ENCODE measurements around the gene CHCHD10.
A peak's percentile ranks its signal among the peaks of the same experiment; 100 is the strongest.

CHCHD10 gene

DNA sequence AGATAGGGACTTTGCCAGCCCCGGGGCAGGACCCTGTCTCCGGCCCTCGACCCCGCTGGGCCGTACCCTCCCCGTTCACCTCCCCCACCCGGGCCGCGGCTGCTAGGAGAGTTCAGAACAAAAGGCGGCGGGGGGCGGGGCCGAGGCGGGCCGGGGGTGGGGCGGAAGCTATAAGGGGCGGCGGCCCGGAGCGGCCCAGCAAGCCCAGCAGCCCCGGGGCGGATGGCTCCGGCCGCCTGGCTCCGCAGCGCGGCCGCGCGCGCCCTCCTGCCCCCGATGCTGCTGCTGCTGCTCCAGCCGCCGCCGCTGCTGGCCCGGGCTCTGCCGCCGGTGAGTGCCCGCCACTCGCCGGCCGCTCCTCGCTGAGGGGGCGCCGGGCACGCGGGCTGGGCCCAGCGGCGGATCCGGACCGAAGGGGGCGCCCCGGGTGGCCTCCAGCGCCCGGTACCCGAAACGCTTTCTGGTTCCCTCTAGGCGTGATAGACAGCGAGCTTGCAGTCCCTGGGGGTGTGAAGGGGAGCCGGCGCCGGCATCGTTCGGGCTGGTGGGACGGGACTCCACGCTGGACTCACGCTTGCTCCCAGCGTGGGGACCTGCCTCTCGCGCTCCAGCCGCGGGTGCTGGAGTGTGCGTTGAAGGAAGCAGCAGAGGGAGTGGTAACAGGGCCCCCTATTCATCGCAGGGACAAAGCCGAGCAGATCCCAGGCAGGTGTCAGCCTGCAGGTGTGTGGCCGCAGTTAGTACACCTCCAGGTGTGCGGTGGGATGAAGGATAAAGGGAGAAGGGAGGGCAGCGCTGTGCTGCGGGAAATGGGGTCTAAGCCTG lies 5.1 kb upstream of the CHCHD10 start, which contains the start of gene MMP11:
Gene MMP11, plus strand, starts transcription at position 201 of the 825 bp plus-strand sequence. Its CDS starts 22 bp downstream, at position 223.
- no peak for DNase-seq (ENCODE audit: low read depth, low spot score)

DNA sequence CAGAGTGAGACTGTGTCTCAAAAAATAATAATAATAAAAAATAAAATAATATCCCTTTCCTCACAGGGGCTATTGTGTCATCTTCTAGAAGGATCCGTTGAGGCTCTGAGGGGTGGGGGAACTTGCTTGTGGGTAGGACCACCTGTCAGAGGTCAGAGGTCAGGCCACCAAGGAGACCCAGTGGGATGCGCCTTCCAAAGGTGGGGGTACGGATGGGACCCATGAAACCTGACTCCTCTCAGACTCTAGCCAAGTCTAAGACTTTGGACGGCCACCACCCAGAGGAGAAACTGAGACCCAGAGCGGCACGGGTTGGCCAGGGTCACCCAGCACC lies 4.5 kb upstream of the CHCHD10 start:
- no peak for DNase-seq (ENCODE audit: low read depth, low spot score)

DNA sequence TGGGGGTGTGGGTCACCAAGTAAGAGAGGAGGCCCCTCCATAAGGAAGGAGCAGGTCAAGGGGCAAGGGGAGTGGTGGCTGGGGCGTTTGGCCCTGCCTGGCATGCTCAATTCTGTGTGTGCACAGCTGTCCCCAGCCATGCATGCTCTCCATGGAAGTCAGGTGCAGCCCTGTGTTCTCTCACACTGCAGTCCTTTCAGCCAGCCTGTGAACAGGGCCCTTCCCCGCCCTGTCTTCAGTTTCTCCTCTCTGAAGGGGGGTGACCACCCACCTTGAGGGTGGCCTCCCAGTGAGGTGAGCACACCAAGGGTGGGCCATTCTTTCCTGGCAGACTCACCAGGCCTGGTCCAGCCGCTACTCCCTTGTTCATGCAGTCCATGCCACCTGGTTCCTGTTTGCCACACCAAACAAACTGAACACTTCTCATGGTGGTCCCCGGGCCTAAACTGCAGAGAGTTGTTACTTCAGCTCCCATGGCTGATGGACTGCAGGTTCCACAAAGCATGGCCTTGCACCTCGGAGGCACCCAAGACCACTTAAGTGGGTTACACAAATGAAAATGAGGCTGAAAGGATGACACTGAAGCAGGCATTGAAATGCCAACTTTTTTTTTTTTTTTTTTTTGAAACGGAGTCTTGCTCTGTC lies 1.7 kb upstream of the CHCHD10 start:
- DNase-seq (ENCODE audit: low read depth, low spot score) = no peak

DNA sequence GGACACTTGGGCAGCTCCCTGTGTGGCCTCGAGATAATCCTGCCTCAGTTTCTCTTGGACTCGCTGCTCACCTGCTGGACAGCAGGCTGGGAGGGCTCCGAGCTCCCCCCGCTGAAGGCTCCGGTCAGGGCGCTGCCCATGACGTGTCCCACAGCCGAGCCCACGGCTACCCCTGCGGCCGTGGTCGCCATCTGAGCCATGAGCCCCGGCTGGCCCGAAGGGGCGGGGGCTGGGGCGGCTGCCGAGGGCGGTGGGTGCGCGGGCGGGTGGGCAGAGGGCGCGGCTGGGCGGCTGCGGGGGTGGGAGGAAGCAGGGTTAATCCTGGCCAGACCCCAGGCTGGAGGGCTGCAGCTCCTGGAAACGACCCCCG lies 484 bp downstream of the CHCHD10 start:
- DNase-seq (ENCODE audit: low read depth, low spot score) = no peak

DNA sequence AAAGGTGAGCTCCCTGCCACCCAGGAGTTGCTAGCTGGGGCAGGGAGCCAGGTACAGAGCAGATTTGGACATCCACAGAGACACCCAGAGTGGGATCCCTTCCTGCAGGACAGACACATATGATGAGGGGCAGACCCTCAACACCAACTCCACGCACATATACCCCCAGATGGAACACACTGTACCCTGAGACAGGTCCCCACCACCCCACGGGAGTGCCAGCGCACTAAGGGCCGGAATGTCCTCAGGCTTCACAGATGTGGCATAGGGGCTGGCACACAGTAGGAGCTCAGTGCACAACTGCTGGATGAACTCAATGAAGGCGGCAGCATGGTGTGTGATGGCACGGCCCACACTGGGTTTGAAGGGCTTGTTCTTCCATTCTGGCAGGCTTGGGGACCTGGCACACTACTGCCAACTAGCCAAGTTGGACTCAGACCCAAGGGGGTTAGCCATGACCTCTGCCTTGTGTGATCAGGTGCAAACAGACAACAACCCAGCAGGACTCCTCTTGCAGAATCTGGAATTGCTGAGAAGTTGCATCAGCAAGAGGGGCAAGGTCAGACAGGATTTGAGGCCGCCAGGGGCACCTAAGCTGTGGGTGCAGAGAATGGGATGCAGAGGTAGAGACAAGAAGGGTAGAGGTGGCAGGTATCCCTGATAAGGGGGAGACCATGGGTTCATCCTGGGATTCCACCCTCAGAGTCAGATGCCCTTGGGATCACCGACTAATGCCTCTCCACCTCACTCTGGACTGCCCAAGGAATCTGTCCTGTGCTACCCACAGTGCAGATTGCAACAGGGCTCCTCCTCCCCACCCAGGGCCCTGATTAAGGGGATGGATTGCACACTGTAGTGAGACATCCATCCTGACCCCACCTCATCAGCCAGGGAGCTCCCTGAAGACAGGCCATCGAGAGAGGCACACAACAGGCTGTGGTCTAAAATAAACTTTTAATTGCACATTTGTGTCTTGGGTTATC lies 2.6 kb downstream of the CHCHD10 start:
- no peak for DNase-seq (ENCODE audit: low read depth, low spot score)

DNA sequence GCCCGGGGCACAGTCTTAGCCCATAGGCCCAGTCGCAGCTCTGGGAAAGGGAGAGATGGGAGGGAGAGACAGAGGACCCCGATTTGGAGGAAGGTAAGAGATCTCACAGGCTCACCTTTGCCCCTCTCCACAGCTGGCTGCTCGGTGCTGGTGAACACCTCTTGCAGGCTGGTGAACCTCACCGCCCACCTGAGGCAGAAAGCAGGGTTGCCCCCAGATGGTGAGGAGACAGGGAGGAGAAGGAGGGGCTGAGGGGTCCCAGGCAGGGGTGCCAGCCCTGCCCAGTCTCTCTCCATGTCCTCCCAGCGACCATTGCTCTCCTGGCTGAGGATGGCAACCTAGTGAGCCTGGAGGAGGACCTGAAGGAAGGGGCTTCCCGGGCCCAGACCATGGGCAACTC lies 3.8 kb downstream of the CHCHD10 start:
- DNase-seq (ENCODE audit: low read depth, low spot score) = no peak

DNA sequence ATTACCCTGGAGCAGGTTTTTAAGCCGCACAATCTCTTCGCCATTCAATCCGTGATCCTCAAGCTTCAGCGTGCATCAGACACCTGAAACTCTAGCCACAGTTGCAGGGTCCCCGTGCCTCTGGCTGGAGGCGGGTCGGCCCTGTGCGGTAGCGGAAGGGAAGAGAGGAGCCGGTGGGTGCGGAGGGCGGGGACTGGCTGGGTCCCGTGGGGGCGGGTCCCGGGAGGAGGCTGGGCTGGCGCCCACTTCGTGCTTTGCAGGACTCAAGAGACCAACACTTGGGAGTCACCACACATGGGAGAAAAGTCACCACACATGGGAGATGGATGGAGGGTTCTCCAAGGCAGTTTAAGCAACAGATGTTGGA lies 4.2 kb downstream of the CHCHD10 start:
- no peak for DNase-seq (ENCODE audit: low read depth, low spot score)

DNA sequence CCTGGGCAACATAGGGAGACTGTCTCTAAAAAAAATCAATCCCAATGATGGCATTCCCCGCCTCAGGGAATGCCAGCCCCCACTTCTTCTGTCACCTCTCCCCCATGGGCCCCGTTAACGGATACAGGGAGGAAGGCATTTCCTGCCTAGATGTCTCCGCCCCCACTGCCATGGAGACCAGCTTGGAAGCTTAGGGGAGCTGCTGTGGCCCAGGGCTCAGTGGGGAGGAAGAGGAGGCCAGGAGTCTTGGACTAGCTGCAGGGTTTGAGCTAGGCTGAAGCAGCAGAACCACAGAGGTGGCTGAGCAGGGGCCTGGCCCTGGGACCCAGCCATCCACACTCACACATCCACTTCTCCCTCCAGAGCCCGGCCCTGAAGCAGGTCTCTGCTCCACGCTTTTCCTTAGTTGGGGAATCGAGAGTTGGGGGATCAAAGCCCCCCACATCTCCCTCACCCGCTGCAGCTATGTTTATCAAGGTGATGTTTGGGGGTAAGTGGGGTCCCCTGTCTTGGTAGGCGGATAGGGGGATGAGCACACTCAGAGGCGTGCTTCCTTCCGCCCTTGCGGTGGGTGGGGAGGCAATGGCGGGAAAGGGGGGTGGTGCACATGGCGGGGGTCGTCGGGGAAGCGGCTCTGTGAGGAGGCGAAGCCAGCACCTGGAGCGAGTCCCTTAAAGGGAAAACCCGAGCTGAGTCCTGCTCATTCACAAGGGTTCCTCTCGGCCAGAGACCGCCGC lies 4.8 kb downstream of the CHCHD10 start, which contains the start of gene C22orf15:
Gene C22orf15, plus strand, starts transcription at position 149 of the 737 bp plus-strand sequence. Its CDS starts 317 bp downstream, at position 466.
- no peak for DNase-seq (ENCODE audit: low read depth, low spot score)

DNA sequence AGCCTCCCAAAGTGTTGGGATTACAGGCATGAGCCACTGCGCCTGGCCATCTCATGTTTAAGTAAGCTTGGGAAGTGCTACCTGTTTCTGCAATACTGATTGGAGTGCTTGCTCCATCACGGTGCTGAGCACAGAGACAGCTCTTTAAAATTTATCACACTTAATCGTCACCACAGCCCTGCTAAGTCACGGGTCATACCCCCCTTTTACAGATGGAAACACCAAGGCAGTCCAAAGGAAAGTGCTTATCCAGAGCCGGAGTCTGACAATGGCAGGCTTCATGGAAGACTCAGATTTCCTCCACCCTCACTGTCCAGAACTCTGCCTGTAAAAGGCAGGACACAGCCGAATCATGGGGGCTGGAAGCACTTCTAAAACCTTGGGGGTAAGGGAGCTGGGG lies 7.7 kb downstream of the CHCHD10 start:
- DNase-seq (ENCODE audit: low read depth, low spot score) = no peak

DNA sequence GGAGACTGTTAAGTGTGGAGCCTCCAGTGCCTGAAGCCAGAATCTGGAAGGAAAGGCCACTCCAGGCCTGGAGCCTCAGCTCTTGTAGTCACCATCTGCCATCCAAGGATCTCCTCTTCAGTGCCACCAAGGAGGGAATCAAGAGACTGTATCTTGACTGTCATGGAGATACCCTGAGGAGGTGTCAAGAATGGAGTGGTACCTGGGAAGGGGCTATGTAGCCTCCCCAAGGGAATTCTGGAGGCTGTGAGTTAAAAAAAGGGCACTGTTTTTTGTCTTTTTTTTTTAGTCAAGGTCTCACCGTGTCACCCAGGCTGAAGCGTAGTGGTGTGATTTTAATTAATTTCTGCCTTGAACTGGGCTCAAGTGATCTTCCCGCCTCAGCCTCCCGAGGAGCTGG lies 8.2 kb downstream of the CHCHD10 start:
- DNase-seq (ENCODE audit: low read depth, low spot score) = no peak

DNA sequence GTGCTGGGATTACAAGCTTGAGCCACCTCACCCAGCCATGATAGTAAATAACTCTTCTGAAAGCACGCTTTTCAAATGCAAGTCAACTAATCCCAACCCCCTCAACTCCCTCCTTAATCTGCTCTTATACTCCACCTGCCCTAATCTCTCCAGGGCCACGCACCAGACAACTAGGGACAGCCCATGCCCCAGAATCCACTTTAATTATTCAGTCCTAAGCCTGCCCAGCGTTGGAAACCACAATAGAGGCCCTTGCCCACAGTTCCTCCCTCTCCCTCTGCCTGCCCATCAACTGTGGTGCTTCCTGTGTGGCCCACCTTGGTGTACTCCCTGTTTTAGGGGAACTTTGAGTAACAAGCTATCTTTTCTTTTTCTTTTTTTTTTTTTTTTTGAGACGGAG lies 10.9 kb downstream of the CHCHD10 start:
- no peak for DNase-seq (ENCODE audit: low read depth, low spot score)

DNA sequence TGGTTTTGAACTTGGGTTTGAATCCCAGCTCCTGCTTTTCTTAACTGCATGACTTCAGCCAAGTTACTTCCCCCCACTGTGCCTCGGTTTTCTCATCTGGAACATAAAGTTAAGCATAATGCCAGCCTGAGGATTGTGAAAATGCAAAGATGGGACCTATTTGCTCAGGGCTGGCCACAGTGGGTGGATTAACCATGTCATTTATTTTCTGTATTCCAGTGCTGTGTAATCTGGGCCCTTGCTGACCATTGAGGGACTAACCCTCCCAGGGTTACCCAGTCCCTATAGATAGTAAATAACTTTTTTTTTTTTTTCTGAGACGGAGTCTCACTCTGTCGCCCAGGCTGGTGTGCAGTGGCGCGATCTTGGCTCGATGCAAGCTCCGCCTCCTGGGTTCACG lies 12.1 kb downstream of the CHCHD10 start:
- DNase-seq (ENCODE audit: low read depth, low spot score) = no peak

DNA sequence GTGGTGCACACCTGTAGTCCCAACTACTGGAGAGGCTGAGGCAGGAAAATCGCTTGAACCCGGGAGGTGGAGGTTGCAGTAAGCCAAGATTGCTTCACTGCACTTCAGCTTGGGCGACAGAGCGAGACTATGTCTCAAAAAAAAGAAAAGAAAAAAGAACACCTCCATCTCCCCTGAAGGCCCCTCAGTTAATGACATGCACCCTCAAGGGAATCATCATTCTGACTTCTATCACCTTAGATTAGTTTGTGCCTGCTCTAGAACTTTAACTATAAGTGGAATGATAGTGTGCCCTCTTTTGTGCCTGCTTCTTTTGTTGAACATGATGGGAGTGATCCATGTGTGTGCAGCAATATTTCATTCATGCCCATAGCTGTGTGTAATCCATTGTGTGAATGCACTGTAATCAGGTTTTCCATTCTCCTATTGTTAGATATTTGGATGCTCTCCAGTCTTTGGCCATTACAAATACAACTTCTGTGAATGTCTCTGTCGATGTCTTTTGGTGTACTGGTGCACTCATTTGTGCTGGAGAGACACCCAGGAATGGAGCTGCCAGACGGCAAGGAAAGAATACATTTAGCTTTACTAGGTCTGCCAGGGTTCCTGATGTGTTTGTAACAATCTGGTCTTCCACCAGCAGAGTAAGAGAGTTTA lies 12.7 kb downstream of the CHCHD10 start:
- DNase-seq (ENCODE audit: low read depth, low spot score) = no peak

DNA sequence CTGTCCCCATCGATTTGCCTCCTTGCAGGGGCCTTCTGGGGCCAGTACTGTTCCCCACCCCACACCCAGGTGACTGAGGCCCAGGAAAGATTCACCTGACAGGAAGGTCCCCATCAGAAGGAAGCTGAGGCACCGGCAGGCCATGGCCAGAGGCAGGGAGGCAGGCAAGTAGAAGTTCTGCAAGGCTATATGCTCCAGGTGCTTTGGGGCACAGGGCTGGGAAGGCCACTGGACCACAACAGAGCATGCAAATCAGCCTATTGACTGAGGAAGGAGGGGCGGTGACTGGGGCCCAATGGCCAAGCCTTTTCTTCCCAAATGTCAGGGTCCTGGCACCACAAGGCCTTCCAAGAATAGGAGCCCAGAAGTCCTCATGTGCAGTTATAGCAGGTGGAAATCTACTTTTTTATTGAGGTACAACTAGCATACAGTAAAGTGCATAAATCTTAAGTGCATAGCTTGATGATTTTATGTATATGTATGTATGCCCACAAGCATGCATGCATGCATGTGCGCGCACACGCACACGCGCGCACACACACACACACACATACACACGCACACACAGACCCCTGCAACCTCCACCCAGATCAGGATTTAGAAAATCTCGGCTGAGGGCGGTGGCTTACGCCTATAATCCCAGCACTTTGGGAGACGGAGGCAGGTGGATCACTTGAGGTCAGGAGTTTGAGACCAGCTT lies 13.4 kb downstream of the CHCHD10 start, which contains the start of gene VPREB3:
Gene VPREB3, minus strand, starts transcription at position 206 of the 700 bp plus-strand sequence. Its CDS starts 62 bp downstream, at position 144.
- DNase-seq (ENCODE audit: low read depth, low spot score) = no peak

DNA sequence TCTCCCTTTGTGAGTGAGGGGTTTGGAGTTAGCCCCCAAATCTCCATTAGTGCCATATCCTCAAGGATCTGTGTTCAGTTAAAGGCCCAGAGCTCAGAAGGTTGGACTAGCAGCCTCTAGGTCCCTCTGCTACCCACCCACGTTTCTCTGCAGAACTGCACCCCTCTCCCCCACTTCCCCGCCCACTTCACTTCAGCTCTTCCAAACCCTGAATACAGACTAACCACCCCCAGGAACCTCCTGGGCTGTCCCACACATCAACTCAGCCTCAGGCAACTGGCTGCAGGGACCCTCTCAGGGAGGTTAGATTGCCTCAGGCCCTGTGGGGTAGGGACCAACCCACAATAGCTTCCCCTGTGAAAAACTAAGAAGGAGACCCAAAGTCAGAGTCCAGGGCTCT lies 14.4 kb downstream of the CHCHD10 start:
- DNase-seq (ENCODE audit: low read depth, low spot score) = no peak

DNA sequence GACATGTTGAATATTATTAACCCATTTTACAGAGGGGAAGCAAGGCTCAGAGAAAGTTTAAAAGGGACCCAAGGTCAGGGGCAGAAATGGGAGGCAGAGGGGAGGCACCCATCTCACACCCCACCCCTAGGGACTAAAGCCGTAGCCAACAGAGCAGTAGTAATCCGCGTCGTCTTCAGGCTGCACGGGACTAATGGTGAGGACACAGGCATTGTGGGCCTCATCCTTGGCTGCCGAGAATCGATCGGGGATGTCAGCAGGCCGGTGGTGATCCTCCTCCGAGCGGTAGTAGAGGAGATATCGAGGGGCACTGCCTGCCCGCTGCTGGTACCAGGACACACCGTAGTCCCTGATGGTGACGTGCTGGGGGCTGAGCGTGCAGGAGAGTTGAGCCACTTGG lies 15.0 kb downstream of the CHCHD10 start:
- no peak for DNase-seq (ENCODE audit: low read depth, low spot score)

DNA sequence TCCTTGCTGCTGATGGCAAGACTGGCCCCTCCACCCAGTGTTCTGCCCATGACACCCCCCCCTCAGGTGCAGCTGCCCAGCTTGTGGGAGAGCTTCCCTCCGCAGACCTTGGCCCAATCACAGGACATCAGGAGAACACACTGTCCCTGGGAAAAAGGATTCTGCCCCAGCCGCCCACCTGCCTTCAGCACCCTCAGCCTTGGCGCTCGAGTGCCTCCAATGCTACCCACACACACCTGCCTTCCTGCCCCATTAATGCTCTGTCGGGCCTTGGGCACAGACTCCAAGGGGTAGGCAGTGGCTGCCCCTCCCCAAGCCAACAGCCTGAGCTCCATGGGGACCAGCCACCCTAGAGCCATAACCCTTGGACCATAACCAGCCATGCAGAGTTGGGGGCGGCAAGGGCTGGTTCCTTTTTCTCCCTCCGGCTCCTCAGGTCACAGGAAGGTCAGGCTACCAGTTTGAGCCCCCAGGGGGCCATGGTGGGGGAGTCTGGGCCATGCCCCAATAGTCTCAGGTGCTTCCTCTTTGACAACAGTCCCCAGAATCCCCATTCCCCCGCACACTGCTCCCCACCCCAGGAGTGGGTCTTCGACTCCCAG lies 15.6 kb downstream of the CHCHD10 start:
- DNase-seq (ENCODE audit: low read depth, low spot score) = no peak

DNA sequence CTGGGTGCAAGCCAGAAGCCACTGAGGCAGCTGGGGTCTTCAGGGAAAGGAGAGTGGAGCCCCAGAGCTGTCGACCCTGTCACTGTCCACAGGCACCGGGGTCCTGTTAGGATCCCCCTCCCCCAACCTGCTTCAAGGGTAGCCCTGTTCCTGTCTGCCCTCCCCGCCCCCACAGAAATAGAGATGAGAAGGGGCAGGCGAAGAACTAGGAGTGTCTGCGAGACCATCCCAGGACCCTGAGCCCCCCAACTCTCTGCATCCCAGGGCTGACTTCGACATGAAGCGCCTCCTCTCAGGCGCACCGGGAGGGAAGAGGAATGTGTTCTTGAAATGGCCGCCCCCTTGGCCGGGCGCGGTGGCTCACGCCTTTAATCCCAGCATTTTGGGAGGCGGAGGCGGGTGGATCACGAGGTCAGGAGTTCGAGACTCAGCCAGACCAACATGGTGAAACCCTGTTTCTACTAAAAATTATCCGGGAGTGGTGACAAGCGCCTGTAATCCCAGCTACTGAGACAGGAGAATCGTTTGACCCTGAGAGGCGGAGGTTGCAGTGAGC lies 16.3 kb downstream of the CHCHD10 start:
- DNase-seq (ENCODE audit: low read depth, low spot score) = no peak

DNA sequence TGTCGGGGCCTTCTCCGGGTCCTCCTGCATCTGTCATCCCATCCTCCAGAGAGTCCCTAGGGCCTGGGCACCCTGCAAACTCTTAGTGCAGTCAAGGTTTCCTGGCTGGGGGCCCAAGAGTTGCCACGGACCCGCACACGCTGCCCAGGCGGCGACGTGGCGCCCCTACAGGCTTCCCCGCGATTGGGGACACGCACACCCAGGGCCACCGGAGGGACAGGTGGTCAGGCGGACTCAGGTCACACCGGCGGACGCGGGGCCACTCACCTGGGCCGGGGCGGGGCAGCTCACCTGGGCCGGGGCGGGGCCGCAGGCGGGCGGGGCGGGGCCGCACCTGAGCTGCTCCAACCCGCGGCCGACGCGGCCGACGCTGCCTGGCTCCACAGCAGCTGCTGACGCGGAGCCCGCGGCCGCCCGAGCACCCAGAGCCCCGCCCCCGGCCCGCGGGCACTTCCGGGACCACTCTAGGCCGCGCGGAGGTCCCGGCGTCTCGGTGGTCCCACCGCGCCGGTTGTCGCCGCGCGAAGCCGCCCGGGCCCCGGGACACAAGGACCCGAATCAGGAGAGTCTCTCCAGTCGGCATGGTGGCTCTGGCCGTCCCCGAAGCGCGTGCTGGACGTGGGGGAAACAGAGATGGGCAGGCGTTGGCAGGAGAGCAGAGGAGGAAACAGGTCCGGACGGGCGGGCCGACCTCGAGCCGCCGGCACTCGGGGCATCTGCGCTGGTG lies 16.9 kb downstream of the CHCHD10 start, which contains the start of gene ZNF70:
Gene ZNF70, minus strand, starts transcription at position 399 of the 727 bp plus-strand sequence. CDS start 5,972 bp downstream, outside the sequence.
- DNase-seq (ENCODE audit: low read depth, low spot score) = peak; percentile 41

All from smooth muscle cell of the brain vasculature (primary cell).